IMR-90 (cell line): ENCODE data around the gene GPX4. TPM values are rescaled to one million over a fixed set of nuclear protein-coding genes. Genes with fewer than 3 reads are reported as not detected.

Experiments
- ATAC-seq: fragments of 200-7000 bp; cut with Tn5 transposase; 2 replicates; pipeline ENCODE4 v1.9.1; 2020; ENCODE audit warnings: low read depth, mild to moderate bottlenecking, moderate library complexity
- BruUV-seq: library from RNA; stranded (reverse); fragments of 400-500 nt; replicated peaks from 2 replicates; lab custom pipeline; 2021; lab: Mats Ljungman, UMichigan
- CTCF ChIA-PET: fragments of 300-600 bp; formaldehyde crosslinking; extraction: SDS; loops from one replicate; lab custom pipeline; 2021; ENCODE audit warnings: antibody characterized with exemption; lab: Yijun Ruan, JAX
- POLR2A ChIA-PET: fragments of 300-600 bp; sonication (Branson Sonifier 250); formaldehyde crosslinking; loops from one replicate; lab custom pipeline; 2022; ENCODE audit warnings: antibody characterized with exemption; ENCODE audit not compliant: unreplicated experiment; lab: Charles Lee
- DNase-seq: peaks from one replicate; pipeline ENCODE4 v3.0.0; 2013
- H2AFZ ChIP-seq: replicated peaks from 2 replicates; pipeline ENCODE3; 2013; ENCODE audit warnings: low read length, mild to moderate bottlenecking; ENCODE audit not compliant: poor library complexity
- H2AK5ac ChIP-seq: 2 replicates; pipeline ENCODE4 v1.6.1; 2013; ENCODE audit warnings: low read depth, low read length, inconsistent platforms
- H2AK9ac ChIP-seq: replicated peaks from 2 replicates; pipeline ENCODE3; 2013; ENCODE audit warnings: mild to moderate bottlenecking, low read depth, low read length, moderate library complexity; ENCODE audit not compliant: poor library complexity
- H2BK120ac ChIP-seq: 2 replicates; pipeline ENCODE4 v1.6.1; 2013; ENCODE audit warnings: low read depth, low read length, inconsistent platforms
- H2BK15ac ChIP-seq: 3 replicates; pipeline ENCODE4 v1.6.1; 2013; ENCODE audit warnings: low read depth, low read length, inconsistent platforms
- H2BK20ac ChIP-seq: 2 replicates; pipeline ENCODE4 v1.6.1; 2013; ENCODE audit warnings: low read depth, mild to moderate bottlenecking, inconsistent platforms, low read length, moderate library complexity
- H2BK5ac ChIP-seq: 2 replicates; pipeline ENCODE4 v1.6.1; 2013; ENCODE audit warnings: mild to moderate bottlenecking, low read depth, low read length, inconsistent platforms; ENCODE audit not compliant: poor library complexity, severe bottlenecking
- H3K14ac ChIP-seq: replicated peaks from 2 replicates; pipeline ENCODE4 v1.6.1; 2013; ENCODE audit warnings: low read depth, low read length, inconsistent platforms
- H3K18ac ChIP-seq: 2 replicates; pipeline ENCODE4 v1.6.1; 2013; ENCODE audit warnings: low read depth, low read length, control low read depth
- H3K23ac ChIP-seq: 2 replicates; pipeline ENCODE4 v1.6.1; 2013; ENCODE audit warnings: low read depth, low read length, inconsistent platforms
- H3K27ac ChIP-seq: 2 replicates; pipeline ENCODE4 v1.5.1; 2013; ENCODE audit warnings: mild to moderate bottlenecking, control low read depth, low read length; ENCODE audit not compliant: insufficient read depth
- H3K27me3 ChIP-seq: 2 replicates; pipeline ENCODE4 v1.6.1; 2013; ENCODE audit warnings: low read length; ENCODE audit not compliant: control insufficient read depth, insufficient read depth
- H3K36me3 ChIP-seq: 2 replicates; pipeline ENCODE4 v1.6.1; 2013; ENCODE audit warnings: low read length, mixed read lengths; ENCODE audit not compliant: control insufficient read depth, insufficient read depth
- H3K4ac ChIP-seq: 2 replicates; pipeline ENCODE4 v1.6.1; 2013; ENCODE audit warnings: low read depth, low read length, inconsistent platforms
- H3K4me1 ChIP-seq: 2 replicates; pipeline ENCODE4 v1.6.1; 2013; ENCODE audit warnings: low read length, mixed read lengths; ENCODE audit not compliant: control insufficient read depth, insufficient read depth
- H3K4me2 ChIP-seq: 2 replicates; pipeline ENCODE4 v1.6.1; 2013; ENCODE audit warnings: low read depth, mild to moderate bottlenecking, control low read depth, low read length, moderate library complexity
- H3K4me3 ChIP-seq: 2 replicates; pipeline ENCODE4 v1.5.1; 2013; ENCODE audit warnings: low read depth, mild to moderate bottlenecking, control low read depth, low read length, moderate library complexity; ENCODE audit not compliant: insufficient read depth
- H3K56ac ChIP-seq: 2 replicates; pipeline ENCODE4 v1.6.1; 2013; ENCODE audit warnings: low read length, inconsistent platforms; ENCODE audit not compliant: insufficient read depth; ENCODE audit errors: extremely low read depth
- H3K79me1 ChIP-seq, 2 experiments: 2 replicates each; pipeline ENCODE4 v1.6.1; 2013; ENCODE audit warnings: low read length in 2 of 2, inconsistent platforms in 1 of 2, low read depth in 1 of 2
- H3K9ac ChIP-seq: 2 replicates; pipeline ENCODE4 v1.6.1; 2013; ENCODE audit warnings: low read depth, low read length, control low read depth
- H3K9me1 ChIP-seq: 2 replicates; pipeline ENCODE4 v1.6.1; 2013; ENCODE audit warnings: low read length, inconsistent platforms; ENCODE audit not compliant: insufficient read depth
- H3K9me3 ChIP-seq: 2 replicates; pipeline ENCODE4 v1.6.1; 2013; ENCODE audit warnings: low read length; ENCODE audit not compliant: control insufficient read depth, insufficient read depth
- H4K20me1 ChIP-seq: 2 replicates; pipeline ENCODE4 v1.6.1; 2013; ENCODE audit warnings: low read length, inconsistent platforms; ENCODE audit not compliant: insufficient read depth
- H4K5ac ChIP-seq: 2 replicates; pipeline ENCODE4 v1.6.1; 2013; ENCODE audit warnings: mild to moderate bottlenecking, low read depth, low read length, control low read depth
- H4K8ac ChIP-seq, 2 experiments: 2 replicates each; pipeline ENCODE4 v1.6.1; 2013; ENCODE audit warnings: low read depth in 2 of 2, low read length in 2 of 2, control low read depth in 1 of 2, inconsistent platforms in 1 of 2
- H4K91ac ChIP-seq: 2 replicates; pipeline ENCODE4 v1.6.1; 2013; ENCODE audit warnings: low read depth, low read length, inconsistent platforms; ENCODE audit not compliant: insufficient read depth
- BHLHE40 ChIP-seq: fragments of 150-350 bp; IDR thresholded peaks from 2 replicates; pipeline ENCODE4 v1.6.1; 2016; ENCODE audit warnings: mild to moderate bottlenecking, low read depth, low read length
- CEBPB ChIP-seq: IDR thresholded peaks from 2 replicates; pipeline ENCODE4 v1.6.1; 2012; ENCODE audit warnings: low read depth, low read length, improper control_type of control experiment
- CHD1 ChIP-seq: IDR thresholded peaks from 2 replicates; pipeline ENCODE4 v1.6.1; 2012; ENCODE audit warnings: low read depth, low read length, improper control_type of control experiment
- FOS ChIP-seq: fragments of 150-350 bp; IDR thresholded peaks from 2 replicates; pipeline ENCODE4 v1.6.1; 2016; ENCODE audit warnings: low read depth, low read length
- MAFK ChIP-seq: IDR thresholded peaks from 2 replicates; pipeline ENCODE4 v1.6.1; 2012; ENCODE audit warnings: low read depth, low read length, improper control_type of control experiment
- MAZ ChIP-seq: IDR thresholded peaks from 2 replicates; pipeline ENCODE4 v1.6.1; 2012; ENCODE audit warnings: low read depth, mild to moderate bottlenecking, low read length, improper control_type of control experiment, moderate library complexity, borderline replicate concordance
- MXI1 ChIP-seq: IDR thresholded peaks from 2 replicates; pipeline ENCODE4 v1.6.1; 2012; ENCODE audit warnings: low read depth, mild to moderate bottlenecking, low read length, moderate library complexity, borderline replicate concordance
- NFE2L2 ChIP-seq: fragments of 150-350 bp; IDR thresholded peaks from 2 replicates; pipeline ENCODE4 v1.6.1; 2016; ENCODE audit warnings: low read depth, mild to moderate bottlenecking, low read length
- POLR2A ChIP-seq: IDR thresholded peaks from 2 replicates; pipeline ENCODE4 v1.6.1; 2012; ENCODE audit warnings: mild to moderate bottlenecking, low read depth, low read length
- RAD21 ChIP-seq: IDR thresholded peaks from 2 replicates; pipeline ENCODE4 v1.6.1; 2012; ENCODE audit warnings: low read length, improper control_type of control experiment
- RCOR1 ChIP-seq: IDR thresholded peaks from 2 replicates; pipeline ENCODE4 v1.6.1; 2012; ENCODE audit warnings: mild to moderate bottlenecking, low read length, improper control_type of control experiment; ENCODE audit not compliant: insufficient replicate concordance
- SMC3 ChIP-seq: fragments of 150-350 bp; IDR thresholded peaks from 2 replicates; pipeline ENCODE4 v1.6.1; 2016; ENCODE audit warnings: low read depth, mild to moderate bottlenecking, antibody characterized with exemption, low read length, moderate library complexity
- WGBS, 2 experiments: methylation state at CpG; one replicate each; pipeline versions ENCODE4 v1.1.5 to v1.1.7; 2013; ENCODE audit warnings: missing lambda C conversion rate in 2 of 2; ENCODE audit not compliant: insufficient read length in 1 of 2; ENCODE audit errors: extremely low coverage in 2 of 2; 5-methylcytosine and 5-hydroxymethylcytosine counted together
- dilution Hi-C: fragments of 300-500 bp; cut with HindIII; formaldehyde crosslinking; loops from one replicate; pipeline ENCODE4 v1.14.3; 2018; ENCODE audit warnings: low sequenced_read_pairs; ENCODE audit not compliant: unreplicated experiment
- in situ Hi-C: fragments of 300-500 bp; cut with MboI; formaldehyde crosslinking; loops from 3 replicates; pipeline ENCODE4 v1.14.3; 2019; ENCODE audit warnings: low sequenced_read_pairs, inconsistent platforms, mixed read lengths
- intact Hi-C: fragments of 100-400 bp; cut with micrococcal nuclease; formaldehyde crosslinking; loops from 2 replicates; pipeline ENCODE4 v1.10.0; 2022
- polyA plus RNA-seq, 3 experiments: library from polyadenylated mRNA; depleted of rRNA; stranded (reverse); fragments of >200 nt; gene quantifications; 2 replicates each; pipeline ENCODE4 v1.2.3, GENCODE V29; 2012; ENCODE audit warnings: low replicate concordance in 1 of 3
- total RNA-seq: library from RNA; depleted of rRNA; stranded (reverse); fragments of >200 nt; gene quantifications from 2 replicates; pipeline ENCODE4 v1.2.3, GENCODE V29; 2012
- TF ChIP-seq, protein P1 (sequence below): fragments of 150-350 bp; IDR thresholded peaks from 2 replicates; pipeline ENCODE4 v1.6.1; 2017; ENCODE audit warnings: mild to moderate bottlenecking, antibody characterized with exemption, low read length, low read depth

Gene GPX4
- total and polyA plus RNA-seq, 2 of the 4 experiments (the other 2 are of a cell fraction): 357 to 1,083 TPM

DNA sequence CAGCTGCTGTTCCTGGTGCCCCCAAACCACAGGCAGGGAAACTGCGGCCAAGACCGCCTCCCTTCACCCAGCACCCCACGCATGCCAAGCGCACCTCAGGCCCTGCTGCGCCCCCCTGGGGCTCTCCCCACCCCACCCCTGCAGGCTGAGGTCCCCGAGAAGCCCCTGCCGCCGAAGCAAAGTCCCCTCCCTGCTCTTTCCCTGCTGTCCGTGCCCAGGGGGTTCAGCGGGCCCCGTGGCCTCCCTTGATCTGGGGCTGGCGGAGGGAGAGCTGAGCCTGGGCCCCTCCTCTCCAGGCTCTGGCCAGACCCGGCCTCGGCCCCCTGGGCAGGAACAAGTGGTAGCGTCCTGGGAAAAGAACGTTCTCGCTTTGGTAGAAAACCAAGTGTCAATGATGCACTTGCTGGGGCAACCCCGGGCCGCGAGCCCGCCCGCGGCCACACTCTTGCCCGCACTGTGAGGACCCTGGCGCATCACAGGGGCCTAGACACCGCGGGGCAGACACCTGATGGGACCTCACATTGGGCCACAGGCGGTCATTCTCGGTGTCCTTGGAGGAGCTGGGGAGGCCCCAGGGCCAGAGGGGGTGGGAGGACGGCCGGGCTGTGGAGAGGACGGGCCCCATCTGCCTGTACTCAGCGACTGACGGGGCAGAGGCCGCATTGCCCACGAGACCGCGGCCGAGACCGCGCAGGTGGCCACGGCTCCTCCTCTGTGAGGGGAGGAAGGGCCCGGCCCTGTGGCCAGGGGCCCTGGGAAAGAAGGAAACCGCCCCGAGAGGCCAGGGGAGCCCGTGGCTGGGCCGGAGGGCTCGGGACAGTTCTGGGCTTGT, 29.0 kb downstream of the GPX4 start (continued):
- TF ChIP-seq CEBPB: no peak
- no peak for TF ChIP-seq RAD21
- TF ChIP-seq POLR2A: no peak
- TF ChIP-seq MAFK: no peak

DNA sequence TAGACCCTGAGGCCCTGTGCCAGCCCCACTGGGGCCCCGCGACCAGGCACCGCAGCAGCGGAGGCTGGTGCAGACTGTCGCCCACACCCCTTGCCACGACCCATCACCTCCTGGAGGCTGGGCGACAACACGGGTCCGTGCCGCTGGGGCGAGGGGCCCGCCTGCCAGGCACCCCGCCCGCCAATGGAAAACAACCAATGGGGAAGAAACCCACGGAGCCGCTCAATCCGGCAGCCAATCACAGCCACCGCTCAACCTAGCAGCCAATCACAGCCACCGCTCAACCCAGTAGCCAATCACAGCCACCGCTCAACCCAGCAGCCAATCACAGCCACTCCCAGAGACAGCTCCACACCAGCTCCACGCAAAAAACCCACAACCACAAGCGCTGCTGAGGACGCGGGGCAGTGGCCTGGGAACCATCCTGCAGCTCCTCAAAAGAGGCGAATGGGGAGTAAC, 29.7 kb downstream of the GPX4 start:
- Histone ChIP-seq H3K23ac (no peak overlapping the region), H3K27me3 (no peaks in the 10 kb centered on the region), H4K20me1 (peaks cover 33% of the 10 kb centered on the region), H2AK9ac (no peak overlapping the region), H3K27ac (peak overlapping the region; percentile 46), H4K5ac (no peak overlapping the region), H3K4ac (0 out of 2 replicates have a peak overlapping the region, but pooled peaks have one; percentile 84), H2AFZ (no peak overlapping the region), H3K14ac (no peak overlapping the region), H3K9me1 (peaks cover 4% of the 10 kb centered on the region; the same call in 1 of the 2 replicates), H3K4me2 (no peak overlapping the region), H3K9me3 (no peaks in the 10 kb centered on the region), H2BK15ac (no peak overlapping the region), H2BK120ac (no peak overlapping the region), H4K8ac (no peak overlapping the region), H2BK20ac (peak overlapping the region; percentile 22; the same call in 1 of the 2 replicates), H3K9ac (no peak overlapping the region), H4K91ac (0 out of 2 replicates have a peak overlapping the region, but pooled peaks have one; percentile 49), H2BK5ac (peak overlapping the region; percentile 66), H2AK5ac (peak overlapping the region; percentile 43; the same call in 1 of the 2 replicates), H3K56ac (no peak overlapping the region), H3K18ac (no peak overlapping the region), H3K4me1 (peaks cover 24% of the 10 kb centered on the region), H3K79me1 (peaks cover 15 to 72% of the 10 kb centered on the region in 2 experiments; a peak in 3 of 4 replicates), H3K36me3 (peaks cover 25% of the 10 kb centered on the region; the same call in 1 of the 2 replicates), H3K4me3 (no peak overlapping the region)
- ChIA-PET POLR2A (interaction anchor here (0.6 kb wide), 1 partner anchor 21 kb away, joined by 10 read pairs; no protein-coding TSS in a partner anchor), CTCF (interaction anchor here (0.8 to 0.9 kb wide), 2 partner anchors 20 to 61 kb away, joined by 3 read pairs; no protein-coding TSS in a partner anchor)
- dilution Hi-C loops: no loop called here
- intact Hi-C loops: loop anchor here (5.0 kb wide), 1 partner anchor 39 kb away; the partner anchor contains the start of gene SBNO2
- BruUV-seq: no TSS peak
- DNase-seq (no peak), ATAC-seq (no peak)
- in situ Hi-C loops: no loop called here
- 94% methylated on average over 19 of the region's 25 CpGs; no CpG with 5 or more reads in 1 of the 2 experiments for WGBS, 2 experiments
- TF ChIP-seq RAD21 (no peak), SMC3 (no peak), NFE2L2 (no peak), BHLHE40 (no peak), MXI1 (no peak), CEBPB (no peak), MAZ (no peak), RCOR1 (no peak), FOS (no peak), CHD1 (no peak)
- TF ChIP-seq, protein P1, sequence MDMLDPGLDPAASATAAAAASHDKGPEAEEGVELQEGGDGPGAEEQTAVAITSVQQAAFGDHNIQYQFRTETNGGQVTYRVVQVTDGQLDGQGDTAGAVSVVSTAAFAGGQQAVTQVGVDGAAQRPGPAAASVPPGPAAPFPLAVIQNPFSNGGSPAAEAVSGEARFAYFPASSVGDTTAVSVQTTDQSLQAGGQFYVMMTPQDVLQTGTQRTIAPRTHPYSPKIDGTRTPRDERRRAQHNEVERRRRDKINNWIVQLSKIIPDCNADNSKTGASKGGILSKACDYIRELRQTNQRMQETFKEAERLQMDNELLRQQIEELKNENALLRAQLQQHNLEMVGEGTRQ: no peak
